ENCODE measurements around the gene PFN2. TPM values are rescaled to one million over a fixed set of nuclear protein-coding genes. Genes with fewer than 3 reads are reported as not detected.

PFN2 gene
- total RNA-seq, 1 donor: 198 TPM

GRCh38 chr3:149967086-149967685 is 3.5 kb downstream of the PFN2 start:
- TF ChIP-seq, protein P1, sequence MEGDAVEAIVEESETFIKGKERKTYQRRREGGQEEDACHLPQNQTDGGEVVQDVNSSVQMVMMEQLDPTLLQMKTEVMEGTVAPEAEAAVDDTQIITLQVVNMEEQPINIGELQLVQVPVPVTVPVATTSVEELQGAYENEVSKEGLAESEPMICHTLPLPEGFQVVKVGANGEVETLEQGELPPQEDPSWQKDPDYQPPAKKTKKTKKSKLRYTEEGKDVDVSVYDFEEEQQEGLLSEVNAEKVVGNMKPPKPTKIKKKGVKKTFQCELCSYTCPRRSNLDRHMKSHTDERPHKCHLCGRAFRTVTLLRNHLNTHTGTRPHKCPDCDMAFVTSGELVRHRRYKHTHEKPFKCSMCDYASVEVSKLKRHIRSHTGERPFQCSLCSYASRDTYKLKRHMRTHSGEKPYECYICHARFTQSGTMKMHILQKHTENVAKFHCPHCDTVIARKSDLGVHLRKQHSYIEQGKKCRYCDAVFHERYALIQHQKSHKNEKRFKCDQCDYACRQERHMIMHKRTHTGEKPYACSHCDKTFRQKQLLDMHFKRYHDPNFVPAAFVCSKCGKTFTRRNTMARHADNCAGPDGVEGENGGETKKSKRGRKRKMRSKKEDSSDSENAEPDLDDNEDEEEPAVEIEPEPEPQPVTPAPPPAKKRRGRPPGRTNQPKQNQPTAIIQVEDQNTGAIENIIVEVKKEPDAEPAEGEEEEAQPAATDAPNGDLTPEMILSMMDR (IDR thresholded peaks at IDR 0.05; ENCODE audit: insufficient read depth, low read length): peak; percentile 45
- DNase-seq (ENCODE audit: low read depth): peak; percentile 81
- peak overlapping the region; percentile 38 for H3K4me3 ChIP-seq (ENCODE audit: low read depth, low read length)

DNA sequence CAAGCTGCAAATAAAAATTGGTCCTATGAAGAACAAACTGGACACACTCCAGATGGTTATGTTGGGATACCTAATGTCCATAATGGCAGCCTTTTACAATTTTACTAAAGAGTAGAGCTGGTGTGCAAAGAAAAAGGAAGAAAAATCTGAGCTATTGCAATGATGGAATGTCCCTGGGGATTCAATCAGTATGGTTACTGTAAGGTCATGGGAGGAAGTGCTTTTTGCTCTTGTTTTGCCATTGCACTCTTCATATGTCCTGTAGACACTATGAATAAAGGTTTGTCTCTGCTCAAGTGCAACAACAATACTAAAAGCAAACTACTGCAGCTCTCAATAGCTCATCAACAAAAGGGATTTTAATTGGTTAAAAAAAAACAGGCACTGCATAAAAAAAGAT is 5.4 kb downstream of the PFN2 start:
- TF ChIP-seq, protein P1 (IDR thresholded peaks at IDR 0.05; ENCODE audit: insufficient read depth, low read length): no peak
- DNase-seq (ENCODE audit: low read depth): peak; percentile 53

DNA sequence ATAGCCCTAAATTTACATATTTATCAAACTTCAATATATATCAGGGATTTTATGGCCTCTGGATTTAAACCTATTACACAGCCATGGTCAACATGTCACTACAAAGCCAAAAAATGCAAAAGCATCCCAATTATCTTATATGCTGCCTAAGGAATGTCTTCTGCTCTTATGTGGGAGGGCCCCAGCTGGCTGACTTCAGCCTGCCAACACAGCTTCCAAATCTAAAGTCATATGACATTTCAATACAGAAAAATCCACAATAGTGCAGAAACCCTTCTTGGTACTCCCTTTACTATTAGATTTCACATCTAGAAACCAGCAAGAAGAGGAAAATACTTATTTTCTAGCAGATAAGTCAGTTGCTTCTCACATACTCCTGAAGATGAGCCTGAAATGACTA is 6.4 kb downstream of the PFN2 start:
- DNase-seq (ENCODE audit: low read depth): peak; percentile 73
- TF ChIP-seq, protein P1 (IDR thresholded peaks at IDR 0.05; ENCODE audit: insufficient read depth, low read length): no peak

More for the DNA sequence above, 5.4 kb downstream of the PFN2 start:
- H3K4me3 ChIP-seq (ENCODE audit: low read depth, low read length): no peak overlapping the region

DNA sequence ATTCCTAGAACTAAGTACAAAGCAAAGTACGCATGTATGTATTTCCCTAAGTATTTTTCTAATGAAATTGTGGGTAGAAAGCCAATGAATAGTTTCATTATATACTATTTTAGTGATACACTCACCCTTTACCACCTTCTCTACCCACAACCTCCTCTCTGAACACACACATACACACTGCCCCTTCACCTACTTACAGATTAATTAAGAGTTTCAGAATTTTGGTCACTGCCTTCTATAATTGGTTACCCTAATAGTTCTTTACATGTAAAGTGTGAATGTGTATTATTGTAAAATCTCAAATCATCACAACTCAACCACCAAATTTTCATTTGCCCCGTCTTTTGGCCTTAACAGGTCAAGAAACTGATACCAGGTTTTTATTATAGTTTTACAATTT is 7.2 kb downstream of the PFN2 start:
- TF ChIP-seq, protein P1 (IDR thresholded peaks at IDR 0.05; ENCODE audit: insufficient read depth, low read length): no peak
- no peak for DNase-seq (ENCODE audit: low read depth)
- H3K4me3 ChIP-seq (ENCODE audit: low read depth, low read length): no peak overlapping the region

More for the DNA sequence above, 6.4 kb downstream of the PFN2 start:
- no peak overlapping the region for H3K4me3 ChIP-seq (ENCODE audit: low read depth, low read length)

- no peak overlapping the region for H3K4me3 ChIP-seq (ENCODE audit: low read depth, low read length)
- DNase-seq (ENCODE audit: low read depth): no peak
- TF ChIP-seq, protein P1 (IDR thresholded peaks at IDR 0.05; ENCODE audit: insufficient read depth, low read length): no peak
Measured at GRCh38 chr3:149959443-149959842, 11.3 kb downstream of the PFN2 start.

GRCh38 chr3:149958171-149958796 is 12.4 kb downstream of the PFN2 start:
- no peak for DNase-seq (ENCODE audit: low read depth)
- TF ChIP-seq, protein P1 (IDR thresholded peaks at IDR 0.05; ENCODE audit: insufficient read depth, low read length): no peak
- no peak overlapping the region for H3K4me3 ChIP-seq (ENCODE audit: low read depth, low read length)

All from fibroblast of the aortic adventitia (primary cell).